HG03064 (cell line): Measurements from ENCODE around the gene PRR20D.
"Not testable (repeated sequence)": the region's sequence is repeated elsewhere in the genome, so short reads cannot be mapped to it uniquely, and the experiment has no call there.

Experiments
- ATAC-seq: cut with Tn5 transposase; IDR thresholded peaks from one replicate; pipeline ENCODE4 v1.9.1; 2021; ENCODE audit warnings: low read depth; ENCODE audit not compliant: unreplicated experiment

Gene PRR20D

GRCh38 chr13:57160332-57160731, at the start of gene PRR20D:
PRR20D (plus strand) TSS chr13:57160632; CDS start chr13:57161019, 387 bp downstream.
- ATAC-seq = not testable (repeated sequence)

GRCh38 chr13:57114945-57115344, 45.5 kb upstream of the PRR20D start:
- no peak for ATAC-seq

GRCh38 chr13:57123681-57124080, 36.8 kb upstream of the PRR20D start:
- no peak for ATAC-seq

DNA sequence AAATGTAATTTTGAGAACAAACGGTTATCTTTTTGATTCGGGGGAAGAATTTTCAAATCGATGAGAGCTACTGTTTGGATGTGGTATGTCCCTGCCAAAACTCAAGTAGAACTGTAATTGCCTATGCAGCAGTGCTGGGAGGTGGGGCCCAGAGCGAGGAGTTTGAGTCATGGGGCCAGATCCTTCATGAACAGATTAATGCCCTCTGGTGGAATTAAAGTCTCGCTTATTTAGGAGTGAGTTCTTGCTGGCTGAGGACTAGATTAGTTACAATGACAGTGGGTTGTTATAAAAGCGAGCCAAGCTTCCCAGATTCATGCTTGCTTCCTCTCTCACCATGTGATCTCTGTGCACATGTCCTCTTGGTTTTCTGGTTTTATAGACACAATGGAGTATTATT, 31.5 kb upstream of the PRR20D start:
- ATAC-seq = no peak

DNA sequence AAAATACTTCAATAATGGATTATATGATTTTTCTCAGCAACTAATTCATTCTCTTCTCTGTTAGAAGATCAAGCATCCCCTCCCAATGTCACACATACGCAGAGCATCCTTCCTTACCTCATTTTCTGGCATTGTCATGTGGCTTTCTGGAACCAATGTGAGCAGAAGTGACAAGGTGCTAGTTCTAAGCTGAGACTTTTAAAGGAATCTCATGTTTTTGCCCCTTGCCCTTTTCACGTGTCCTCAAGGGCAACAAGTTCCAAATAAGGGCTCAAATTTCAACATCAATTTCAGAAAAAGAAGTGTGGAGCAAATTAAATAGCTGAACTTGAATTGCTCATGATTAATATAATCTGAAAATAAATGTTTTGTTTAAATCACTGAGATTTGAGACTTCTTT, 24.3 kb upstream of the PRR20D start:
- no peak for ATAC-seq

DNA sequence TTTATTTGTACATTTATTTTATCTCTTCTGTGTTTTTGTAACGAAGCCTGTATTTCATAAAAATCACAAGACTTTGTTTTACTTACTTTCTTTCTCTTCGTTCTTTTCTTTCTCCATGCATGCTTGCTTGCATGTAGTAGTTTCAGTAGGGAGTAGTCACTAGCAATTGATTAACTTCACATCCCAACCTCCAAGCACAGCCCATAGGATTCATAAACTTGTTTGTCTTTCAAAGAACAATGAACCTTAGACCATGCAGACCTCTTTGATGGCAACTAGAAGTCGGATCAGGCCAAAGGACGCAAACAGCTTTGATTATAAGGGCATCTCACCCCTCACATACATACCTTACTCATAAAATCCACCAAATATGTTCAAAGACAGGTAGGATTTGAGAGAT, 22.8 kb upstream of the PRR20D start:
- no peak for ATAC-seq

GRCh38 chr13:57138988-57139387, 21.4 kb upstream of the PRR20D start:
- ATAC-seq = no peak

DNA sequence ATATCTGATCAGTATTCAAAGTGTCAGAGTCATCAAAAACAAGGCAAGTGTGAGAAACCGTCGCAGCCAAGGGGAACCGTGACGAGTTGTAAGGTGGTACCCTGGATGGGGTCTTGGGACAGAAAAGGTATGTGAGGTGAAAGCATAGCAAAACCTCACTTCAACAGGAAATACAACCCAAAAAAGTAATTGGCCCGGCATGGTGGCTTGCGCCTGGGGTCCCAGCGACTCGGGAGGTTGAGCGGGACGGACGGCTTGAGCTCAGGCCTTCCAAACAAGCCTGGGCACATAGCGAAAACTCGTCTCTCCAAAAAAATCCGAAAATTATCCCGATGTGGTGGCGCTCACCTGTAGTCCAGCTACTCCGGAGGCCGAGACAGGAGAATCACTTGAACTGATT, 20.7 kb upstream of the PRR20D start:
- ATAC-seq = not testable (repeated sequence)

DNA sequence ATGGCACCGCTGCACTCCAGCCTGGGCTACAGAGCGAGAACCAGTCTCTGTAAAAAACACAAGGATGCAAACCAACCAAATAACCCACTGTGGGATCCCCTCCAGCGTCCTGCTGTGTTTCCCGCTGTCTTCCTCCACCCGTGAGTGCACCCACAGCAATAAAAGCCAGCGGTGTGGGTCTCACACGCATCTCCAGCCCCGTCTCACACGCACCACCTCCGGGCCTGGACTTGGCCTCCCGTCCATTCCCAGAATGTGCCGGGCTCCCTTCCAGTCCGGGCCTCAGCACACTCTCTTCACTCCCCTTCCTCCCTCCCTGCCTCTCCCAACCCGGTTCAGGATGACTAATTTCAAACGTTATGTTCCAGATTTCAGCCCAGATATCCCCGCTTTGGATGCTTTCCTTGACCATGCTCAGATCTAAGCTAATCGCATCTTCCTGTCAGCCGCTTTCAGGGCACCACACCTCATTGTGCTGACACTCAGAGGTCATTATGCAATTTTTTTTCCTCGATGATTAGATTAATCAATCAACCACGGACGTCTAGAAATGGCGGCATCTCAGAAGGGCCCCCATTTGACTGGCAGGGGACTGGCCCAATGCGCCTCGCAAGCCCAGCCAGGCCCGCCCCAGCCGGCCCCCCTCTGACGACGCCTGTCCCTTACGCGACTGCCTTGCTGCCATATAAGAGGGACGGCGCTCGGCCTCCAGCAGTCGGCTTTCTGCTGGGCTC, 20.0 kb upstream of the PRR20D start, which contains the start of gene PRR20A:
PRR20A (plus strand) TSS at position 684 of the 734 bp plus-strand sequence. CDS start 387 bp downstream, outside the sequence.
- ATAC-seq = not testable (repeated sequence)

GRCh38 chr13:57147188-57147587, 13.2 kb upstream of the PRR20D start, which contains the start of gene PRR20B:
PRR20B (plus strand) TSS chr13:57147488; CDS start chr13:57147875, 387 bp downstream.
- ATAC-seq = not testable (repeated sequence)

GRCh38 chr13:57148106-57148505, 12.3 kb upstream of the PRR20D start:
- not testable (repeated sequence) for ATAC-seq

GRCh38 chr13:57153761-57154160, 6.7 kb upstream of the PRR20D start, which contains the start of gene PRR20C:
PRR20C (plus strand) TSS chr13:57154061; CDS start chr13:57154448, 387 bp downstream.
- ATAC-seq = not testable (repeated sequence)

DNA sequence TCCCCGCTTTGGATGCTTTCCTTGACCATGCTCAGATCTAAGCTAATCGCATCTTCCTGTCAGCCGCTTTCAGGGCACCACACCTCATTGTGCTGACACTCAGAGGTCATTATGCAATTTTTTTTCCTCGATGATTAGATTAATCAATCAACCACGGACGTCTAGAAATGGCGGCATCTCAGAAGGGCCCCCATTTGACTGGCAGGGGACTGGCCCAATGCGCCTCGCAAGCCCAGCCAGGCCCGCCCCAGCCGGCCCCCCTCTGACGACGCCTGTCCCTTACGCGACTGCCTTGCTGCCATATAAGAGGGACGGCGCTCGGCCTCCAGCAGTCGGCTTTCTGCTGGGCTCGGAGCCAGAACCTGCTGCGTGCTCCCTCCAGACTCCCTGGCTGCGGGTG, 6.5 kb downstream of the PRR20D start, which contains the start of gene PRR20E:
PRR20E (plus strand) TSS at position 301 of the 400 bp plus-strand sequence. CDS start 387 bp downstream, outside the sequence.
- not testable (repeated sequence) for ATAC-seq

DNA sequence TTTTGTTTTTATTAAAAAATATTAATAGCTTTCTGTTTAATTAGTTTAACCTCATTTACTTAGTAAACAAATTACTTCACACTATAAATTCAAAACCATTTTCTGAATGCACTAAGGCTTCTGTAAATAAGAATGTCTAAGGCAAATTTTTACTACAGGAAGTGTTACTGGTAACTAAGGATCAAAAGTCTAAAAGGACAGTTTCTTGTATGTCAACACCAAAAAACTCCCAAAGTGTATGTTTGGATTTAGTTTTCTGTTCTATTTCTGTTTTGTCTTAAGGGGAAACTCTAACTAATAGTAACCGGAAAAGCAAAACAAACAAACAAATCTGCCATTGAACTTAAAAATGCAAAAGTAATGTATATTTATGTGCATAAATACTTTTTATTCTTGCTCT, 31.2 kb downstream of the PRR20D start:
- no peak for ATAC-seq

DNA sequence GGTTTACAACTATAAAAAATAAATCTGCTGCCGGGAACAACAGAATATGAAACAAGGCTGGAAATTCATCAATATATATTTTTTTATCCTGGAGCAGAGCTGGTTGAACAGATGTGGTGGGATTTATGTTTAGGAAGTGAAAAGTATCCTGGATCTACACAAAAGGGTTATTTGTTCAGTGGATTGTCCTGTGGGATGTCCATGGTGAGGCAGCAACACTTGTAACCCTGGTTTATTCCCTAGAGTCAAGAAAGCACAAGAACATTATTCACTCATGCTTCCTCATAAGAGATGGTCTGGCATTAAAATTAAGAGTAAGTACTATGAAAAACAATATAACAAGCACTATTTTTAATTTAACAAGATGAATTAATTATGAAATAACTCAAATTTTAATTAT, 52.6 kb downstream of the PRR20D start:
- ATAC-seq = no peak
